Lung (tissue), 12 donors: ENCODE measurements around the gene SH2D4B. TPM values are rescaled to one million over a fixed set of nuclear protein-coding genes. Genes with fewer than 3 reads are reported as not detected.

ENCODE experiments used
- ATAC-seq: fragments of 200-7000 bp; cut with Tn5 transposase; one replicate; pipeline ENCODE4 v1.9.1; 2020; ENCODE audit warnings: moderate number of reproducible peaks; ENCODE audit not compliant: insufficient read depth, low FRiP score
- DNase-seq, 3 donors: peaks; one replicate each; pipeline ENCODE4 v3.0.0-alpha.2; 2013 to 2017
- H3K27ac ChIP-seq, 2 donors: one replicate each; pipeline ENCODE4 v1.5.1; 2013; ENCODE audit warnings: mild to moderate bottlenecking in 2 of 2, moderate library complexity in 2 of 2, control low read depth in 1 of 2, inconsistent platforms in 1 of 2, low read depth in 1 of 2, low read length in 1 of 2
- H3K27me3 ChIP-seq, 3 donors: one replicate each; pipeline ENCODE4 v1.5.1; 2013; ENCODE audit warnings: low read length in 2 of 3; ENCODE audit not compliant: control insufficient read depth in 3 of 3, insufficient read depth in 3 of 3
- H3K36me3 ChIP-seq, 4 donors: one replicate each; pipeline ENCODE4 v1.5.1; 2013; ENCODE audit warnings: low read length in 4 of 4, mild to moderate bottlenecking in 1 of 4, moderate library complexity in 1 of 4; ENCODE audit not compliant: control insufficient read depth in 4 of 4, insufficient read depth in 4 of 4
- H3K4me1 ChIP-seq, 5 donors: one replicate each; pipeline ENCODE4 v1.5.1; 2013; ENCODE audit warnings: low read length in 5 of 5, mild to moderate bottlenecking in 2 of 5, moderate library complexity in 1 of 5; ENCODE audit not compliant: control insufficient read depth in 5 of 5, insufficient read depth in 5 of 5
- H3K4me3 ChIP-seq: one replicate; pipeline ENCODE4 v1.5.1; 2013; ENCODE audit warnings: mild to moderate bottlenecking, control low read depth, moderate library complexity
- H3K9ac ChIP-seq, 2 donors: one replicate each; pipeline ENCODE4 v1.5.1; 2013; ENCODE audit warnings: low read length in 2 of 2, control low read depth in 1 of 2; ENCODE audit not compliant: insufficient read depth in 1 of 2
- H3K9me3 ChIP-seq, 4 donors: one replicate each; pipeline ENCODE4 v1.5.1; 2013; ENCODE audit warnings: low read length in 3 of 4, mild to moderate bottlenecking in 1 of 4, moderate library complexity in 1 of 4; ENCODE audit not compliant: control insufficient read depth in 4 of 4, insufficient read depth in 3 of 4
- CTCF ChIP-seq: IDR thresholded peaks from 2 replicates; pipeline ENCODE4 v1.5.1; 2012; ENCODE audit warnings: mild to moderate bottlenecking; ENCODE audit errors: control extremely low read depth, extremely low read depth
- WGBS, 2 donors: extraction: QIAGEN DNeasy Blood & Tissue Kit; methylation state at CpG; one replicate each; pipeline ENCODE4 v1.1.7; 2013; 5-methylcytosine and 5-hydroxymethylcytosine counted together
- polyA plus RNA-seq, 2 donors: library from polyadenylated mRNA; stranded (reverse); fragments of 200-250 nt; gene quantifications; one replicate each; pipeline ENCODE4 v1.2.1, GENCODE V29; 2013
- total RNA-seq, 2 donors: library from RNA; depleted of rRNA in 1 of 2; stranded (reverse); fragments of >200 nt in 1 of 2; gene quantifications; one replicate each; pipeline ENCODE4 v1.2.1, GENCODE V29; 2014 to 2021
- donor health status: control.
- donor health status: control.
- donor health status: Bipolar disorder and iron deficiency.
- donor health status: healthy.
- donor health status: DM: yes; HTN: yes; CAD: no.

SH2D4B gene
- total and polyA plus RNA-seq, 4 donors: 0.12 to 0.28 (median 0.21) TPM

- no peak for ATAC-seq
- Histone ChIP-seq H3K27me3 (no peaks in the 10 kb centered on the region), H3K9me3 (no peaks in the 10 kb centered on the region), H3K36me3 (no peaks in the 10 kb centered on the region), H3K4me3 (no peak overlapping the region), H3K9ac (no peak overlapping the region), H3K27ac (no peak overlapping the region), H3K4me1 (no peaks in the 10 kb centered on the region)
- WGBS, 2 donors: 83 to 88% methylated on average over 5 of the region's 5 CpGs
- DNase-seq: no peak
- no peak for TF ChIP-seq CTCF
Measured at GRCh38 chr10:80694930-80695329, 157.2 kb downstream of the SH2D4B start.

Other genes starting within 250 kb of the SH2D4B start
- 1 to 10 TPM in 1 of 2 donors, under 1 TPM in 1; 0.46 to 1.1 TPM for gene MAT1A, start 248.2 kb upstream of the SH2D4B start, total RNA-seq
- gene MAT1A, start 248.2 kb upstream of the SH2D4B start, polyA plus RNA-seq: under 1 TPM; 0.30 to 0.40 TPM
- gene DYDC1, start 181.1 kb upstream of the SH2D4B start, total RNA-seq: 1 to 10 TPM; 2.4 TPM
- 1 to 10 TPM; 1.5 TPM for gene DYDC1, start 181.1 kb upstream of the SH2D4B start, polyA plus RNA-seq
- 10 to 100 TPM in 1 of 2 donors, 1 to 10 TPM in 1; 8.6 to 21.7 TPM for gene DYDC2, start 181.1 kb upstream of the SH2D4B start, total RNA-seq
- gene DYDC2, start 181.1 kb upstream of the SH2D4B start, polyA plus RNA-seq: 10 to 100 TPM; 17.3 to 24.4 TPM
- gene PRXL2A, start 129.4 kb upstream of the SH2D4B start, total RNA-seq: 10 to 100 TPM; 42.8 to 59.5 TPM
- 10 to 100 TPM; 18.2 to 31.2 TPM for gene PRXL2A, start 129.4 kb upstream of the SH2D4B start, polyA plus RNA-seq
- 100 to 1,000 TPM in 1 of 2 donors, 10 to 100 TPM in 1; 67.3 to 164 TPM for gene TSPAN14, start 83.6 kb upstream of the SH2D4B start, total RNA-seq
- gene TSPAN14, start 83.6 kb upstream of the SH2D4B start, polyA plus RNA-seq: 100 to 1,000 TPM in 1 of 2 donors, 10 to 100 TPM in 1; 40.9 to 187 TPM